ENCODE data around the gene TTC8. TPM values are rescaled to one million over a fixed set of nuclear protein-coding genes. Genes with fewer than 3 reads are reported as not detected.
A peak's percentile ranks its signal among the peaks of the same experiment; 100 is the strongest.

Gene TTC8
- polyA plus RNA-seq, 1 of the 3 experiments (the other 2 are of a cell fraction): 51.6 TPM

- H3K79me2 ChIP-seq (ENCODE audit: insufficient read depth): no peaks in the 10 kb centered on the region
- no peak within 1 kb of the TSS for H3K9ac ChIP-seq
- H4K20me1 ChIP-seq (ENCODE audit: insufficient read depth): no peaks in the 10 kb centered on the region
- no peaks in the 10 kb centered on the region for H3F3A ChIP-seq (replicated peaks; ENCODE audit: insufficient read depth)
- H3K27ac ChIP-seq (ENCODE audit: low read depth in 2 of 2, low read length in 1 of 2): peak within 1 kb of the TSS in 1 of 2 experiments; percentile 94; a peak in 2 of 4 replicates
- H3K4me1 ChIP-seq (ENCODE audit: control insufficient read depth in 1 of 2, insufficient read depth in 2 of 2, low read depth in 1 of 2, low read length in 1 of 2): peaks cover 0 to 2% of the 10 kb centered on the region in 2 experiments; a peak in 2 of 4 replicates
- H3K4me2 ChIP-seq: peak within 1 kb of the TSS; percentile 82
- H3K36me3 ChIP-seq (replicated peaks in 1 of 2; ENCODE audit: control insufficient read depth in 1 of 2, insufficient read depth in 2 of 2, low read length in 1 of 2): no peaks in the 10 kb centered on the region
- POLR2A ChIA-PET: interaction anchor here (0.6 to 8.0 kb wide), 12 partner anchors 24 to 615 kb away, joined by 3 to 92 read pairs (median 4); partner anchors contain the start of gene TTC8
- CTCF ChIA-PET: interaction anchor here (0.5 to 5.1 kb wide), 29 partner anchors 17 to 385 kb away, joined by 3 to 46 read pairs (median 4); partner anchors contain the start of gene TTC8
- peaks cover 20% of the 10 kb centered on the region for H3K27me3 ChIP-seq (ENCODE audit: insufficient read depth)
- no peak for TF ChIP-seq SIN3A (IDR thresholded peaks at IDR 0.05; ENCODE audit: borderline replicate concordance, low read depth, low read length)
- TF ChIP-seq RAD21 (IDR thresholded peaks at IDR 0.05; ENCODE audit: low read length): peak; percentile 62
- no peak for TF ChIP-seq MEF2A (IDR thresholded peaks at IDR 0.05; ENCODE audit: borderline replicate concordance, low read depth)
- TF ChIP-seq, protein P1, sequence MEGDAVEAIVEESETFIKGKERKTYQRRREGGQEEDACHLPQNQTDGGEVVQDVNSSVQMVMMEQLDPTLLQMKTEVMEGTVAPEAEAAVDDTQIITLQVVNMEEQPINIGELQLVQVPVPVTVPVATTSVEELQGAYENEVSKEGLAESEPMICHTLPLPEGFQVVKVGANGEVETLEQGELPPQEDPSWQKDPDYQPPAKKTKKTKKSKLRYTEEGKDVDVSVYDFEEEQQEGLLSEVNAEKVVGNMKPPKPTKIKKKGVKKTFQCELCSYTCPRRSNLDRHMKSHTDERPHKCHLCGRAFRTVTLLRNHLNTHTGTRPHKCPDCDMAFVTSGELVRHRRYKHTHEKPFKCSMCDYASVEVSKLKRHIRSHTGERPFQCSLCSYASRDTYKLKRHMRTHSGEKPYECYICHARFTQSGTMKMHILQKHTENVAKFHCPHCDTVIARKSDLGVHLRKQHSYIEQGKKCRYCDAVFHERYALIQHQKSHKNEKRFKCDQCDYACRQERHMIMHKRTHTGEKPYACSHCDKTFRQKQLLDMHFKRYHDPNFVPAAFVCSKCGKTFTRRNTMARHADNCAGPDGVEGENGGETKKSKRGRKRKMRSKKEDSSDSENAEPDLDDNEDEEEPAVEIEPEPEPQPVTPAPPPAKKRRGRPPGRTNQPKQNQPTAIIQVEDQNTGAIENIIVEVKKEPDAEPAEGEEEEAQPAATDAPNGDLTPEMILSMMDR (IDR thresholded peaks at IDR 0.05): no peak
- TF ChIP-seq, protein P2, sequence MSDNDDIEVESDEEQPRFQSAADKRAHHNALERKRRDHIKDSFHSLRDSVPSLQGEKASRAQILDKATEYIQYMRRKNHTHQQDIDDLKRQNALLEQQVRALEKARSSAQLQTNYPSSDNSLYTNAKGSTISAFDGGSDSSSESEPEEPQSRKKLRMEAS (IDR thresholded peaks at IDR 0.05; ENCODE audit: low read depth): peak; percentile 32; the same call in 1 of the 2 replicates
- no peak; the same call in none of the 2 replicates for TF ChIP-seq NRF1 (IDR thresholded peaks at IDR 0.05; ENCODE audit: low read depth, low read length)
- TF ChIP-seq EP300 (IDR thresholded peaks at IDR 0.05; ENCODE audit: borderline replicate concordance in 1 of 2, low read depth in 1 of 2, low read length in 1 of 2): no peak
- no peak for TF ChIP-seq GABPA (IDR thresholded peaks at IDR 0.05; ENCODE audit: low read depth)
- TF ChIP-seq SMC3 (IDR thresholded peaks at IDR 0.05; ENCODE audit: low read depth, low read length): peak; percentile 28
- TF ChIP-seq CHD2 (IDR thresholded peaks at IDR 0.05; ENCODE audit: low read length, partially characterized antibody): no peak
- TF ChIP-seq JUND (IDR thresholded peaks at IDR 0.05): no peak
- no peak for TF ChIP-seq ELF1 (IDR thresholded peaks at IDR 0.05)
- TF ChIP-seq NFIC (IDR thresholded peaks at IDR 0.05; ENCODE audit: borderline replicate concordance): no peak
- TF ChIP-seq, protein P3, sequence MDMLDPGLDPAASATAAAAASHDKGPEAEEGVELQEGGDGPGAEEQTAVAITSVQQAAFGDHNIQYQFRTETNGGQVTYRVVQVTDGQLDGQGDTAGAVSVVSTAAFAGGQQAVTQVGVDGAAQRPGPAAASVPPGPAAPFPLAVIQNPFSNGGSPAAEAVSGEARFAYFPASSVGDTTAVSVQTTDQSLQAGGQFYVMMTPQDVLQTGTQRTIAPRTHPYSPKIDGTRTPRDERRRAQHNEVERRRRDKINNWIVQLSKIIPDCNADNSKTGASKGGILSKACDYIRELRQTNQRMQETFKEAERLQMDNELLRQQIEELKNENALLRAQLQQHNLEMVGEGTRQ (IDR thresholded peaks at IDR 0.05; ENCODE audit: borderline replicate concordance, low read depth, low read length): no peak
- TF ChIP-seq, protein P4, sequence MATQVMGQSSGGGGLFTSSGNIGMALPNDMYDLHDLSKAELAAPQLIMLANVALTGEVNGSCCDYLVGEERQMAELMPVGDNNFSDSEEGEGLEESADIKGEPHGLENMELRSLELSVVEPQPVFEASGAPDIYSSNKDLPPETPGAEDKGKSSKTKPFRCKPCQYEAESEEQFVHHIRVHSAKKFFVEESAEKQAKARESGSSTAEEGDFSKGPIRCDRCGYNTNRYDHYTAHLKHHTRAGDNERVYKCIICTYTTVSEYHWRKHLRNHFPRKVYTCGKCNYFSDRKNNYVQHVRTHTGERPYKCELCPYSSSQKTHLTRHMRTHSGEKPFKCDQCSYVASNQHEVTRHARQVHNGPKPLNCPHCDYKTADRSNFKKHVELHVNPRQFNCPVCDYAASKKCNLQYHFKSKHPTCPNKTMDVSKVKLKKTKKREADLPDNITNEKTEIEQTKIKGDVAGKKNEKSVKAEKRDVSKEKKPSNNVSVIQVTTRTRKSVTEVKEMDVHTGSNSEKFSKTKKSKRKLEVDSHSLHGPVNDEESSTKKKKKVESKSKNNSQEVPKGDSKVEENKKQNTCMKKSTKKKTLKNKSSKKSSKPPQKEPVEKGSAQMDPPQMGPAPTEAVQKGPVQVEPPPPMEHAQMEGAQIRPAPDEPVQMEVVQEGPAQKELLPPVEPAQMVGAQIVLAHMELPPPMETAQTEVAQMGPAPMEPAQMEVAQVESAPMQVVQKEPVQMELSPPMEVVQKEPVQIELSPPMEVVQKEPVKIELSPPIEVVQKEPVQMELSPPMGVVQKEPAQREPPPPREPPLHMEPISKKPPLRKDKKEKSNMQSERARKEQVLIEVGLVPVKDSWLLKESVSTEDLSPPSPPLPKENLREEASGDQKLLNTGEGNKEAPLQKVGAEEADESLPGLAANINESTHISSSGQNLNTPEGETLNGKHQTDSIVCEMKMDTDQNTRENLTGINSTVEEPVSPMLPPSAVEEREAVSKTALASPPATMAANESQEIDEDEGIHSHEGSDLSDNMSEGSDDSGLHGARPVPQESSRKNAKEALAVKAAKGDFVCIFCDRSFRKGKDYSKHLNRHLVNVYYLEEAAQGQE (IDR thresholded peaks at IDR 0.05; ENCODE audit: low read depth, low read length): no peak
- H3K4me3 ChIP-seq (ENCODE audit: low read depth in 2 of 2, low read length in 1 of 2): peak within 1 kb of the TSS; percentile 59 to 62
- no peaks in the 10 kb centered on the region for H3K9me2 ChIP-seq
- DNase-seq: peak; percentile 91
- peak within 1 kb of the TSS; percentile 85 for H2AFZ ChIP-seq (ENCODE audit: low read depth)
- no peaks in the 10 kb centered on the region for H3K9me3 ChIP-seq
- WGBS (ENCODE audit: low lambda C conversion rate): 5% methylated on average over 35 of the region's 111 CpGs
Measured at GRCh38 chr14:88792473-88793258, 31.8 kb upstream of the TTC8 start, which contains the start of gene EML5. Gene EML5, minus strand, starts transcription at chr14:88792953. Its CDS starts 450 bp downstream, at chr14:88792503.

All from SK-N-SH (cell line).